Mesendoderm (in vitro differentiated cells): ENCODE data around the gene KRT1.

Experiments used
- DNase-seq: peaks from one replicate; pipeline ENCODE4 v3.0.0; 2013
- H2AK5ac ChIP-seq: 2 replicates; pipeline ENCODE4 v1.6.1; 2013; ENCODE audit warnings: low read length, inconsistent platforms
- H2BK120ac ChIP-seq: 2 replicates; pipeline ENCODE4 v1.6.1; 2013; ENCODE audit warnings: low read depth, mild to moderate bottlenecking, low read length, moderate library complexity, mixed read lengths
- H2BK15ac ChIP-seq: replicated peaks from 2 replicates; pipeline ENCODE4 v1.6.1; 2013; ENCODE audit warnings: low read depth, mild to moderate bottlenecking, moderate library complexity
- H2BK5ac ChIP-seq: 2 replicates; pipeline ENCODE4 v1.6.1; 2013; ENCODE audit warnings: low read length, inconsistent platforms
- H3K18ac ChIP-seq: 2 replicates; pipeline ENCODE4 v1.6.1; 2013; ENCODE audit warnings: mild to moderate bottlenecking, low read length, mixed read lengths
- H3K23ac ChIP-seq: one replicate; pipeline ENCODE4 v1.6.1; 2013; ENCODE audit warnings: low read length
- H3K27ac ChIP-seq: 2 replicates; pipeline ENCODE4 v1.5.1; 2013; ENCODE audit warnings: low read depth, mild to moderate bottlenecking, inconsistent platforms, low read length, moderate library complexity
- H3K27me3 ChIP-seq: 2 replicates; pipeline ENCODE4 v1.6.1; 2013; ENCODE audit warnings: low read length, control low read depth, mild to moderate bottlenecking, inconsistent platforms; ENCODE audit not compliant: insufficient read depth, poor library complexity
- H3K36me3 ChIP-seq: 2 replicates; pipeline ENCODE4 v1.6.1; 2013; ENCODE audit warnings: low read length, inconsistent platforms; ENCODE audit not compliant: control insufficient read depth, insufficient read depth
- H3K4ac ChIP-seq: one replicate; pipeline ENCODE4 v1.6.1; 2013; ENCODE audit warnings: low read depth, mild to moderate bottlenecking, low read length, moderate library complexity
- H3K4me1 ChIP-seq: 2 replicates; pipeline ENCODE4 v1.6.1; 2013; ENCODE audit warnings: low read depth, low read length, inconsistent platforms; ENCODE audit not compliant: control insufficient read depth
- H3K4me2 ChIP-seq: 2 replicates; pipeline ENCODE4 v1.6.1; 2013; ENCODE audit warnings: low read length
- H3K4me3 ChIP-seq: 2 replicates; pipeline ENCODE4 v1.5.1; 2013; ENCODE audit warnings: mild to moderate bottlenecking, low read length
- H3K56ac ChIP-seq: one replicate; pipeline ENCODE4 v1.6.1; 2013; ENCODE audit warnings: low read length
- H3K79me1 ChIP-seq: 2 replicates; pipeline ENCODE4 v1.6.1; 2013; ENCODE audit warnings: low read length, inconsistent platforms
- H3K79me2 ChIP-seq: 2 replicates; pipeline ENCODE4 v1.6.1; 2013; ENCODE audit warnings: mild to moderate bottlenecking, low read length; ENCODE audit not compliant: control insufficient read depth, insufficient read depth
- H3K9ac ChIP-seq: 2 replicates; pipeline ENCODE4 v1.6.1; 2013; ENCODE audit warnings: low read length, inconsistent platforms
- H4K5ac ChIP-seq: one replicate; pipeline ENCODE4 v1.6.1; 2013; ENCODE audit warnings: low read length
- H4K8ac ChIP-seq: one replicate; pipeline ENCODE4 v1.6.1; 2013; ENCODE audit warnings: low read depth, mild to moderate bottlenecking, control low read depth, low read length, moderate library complexity
- WGBS: extraction: QIAGEN DNeasy Blood & Tissue Kit; methylation state at CpG from one replicate; pipeline ENCODE4 v1.1.7; 2013; ENCODE audit warnings: low lambda C conversion rate, missing lambda C conversion rate; ENCODE audit not compliant: insufficient coverage; ENCODE audit errors: extremely low coverage; 5-methylcytosine and 5-hydroxymethylcytosine counted together

Gene KRT1

DNA sequence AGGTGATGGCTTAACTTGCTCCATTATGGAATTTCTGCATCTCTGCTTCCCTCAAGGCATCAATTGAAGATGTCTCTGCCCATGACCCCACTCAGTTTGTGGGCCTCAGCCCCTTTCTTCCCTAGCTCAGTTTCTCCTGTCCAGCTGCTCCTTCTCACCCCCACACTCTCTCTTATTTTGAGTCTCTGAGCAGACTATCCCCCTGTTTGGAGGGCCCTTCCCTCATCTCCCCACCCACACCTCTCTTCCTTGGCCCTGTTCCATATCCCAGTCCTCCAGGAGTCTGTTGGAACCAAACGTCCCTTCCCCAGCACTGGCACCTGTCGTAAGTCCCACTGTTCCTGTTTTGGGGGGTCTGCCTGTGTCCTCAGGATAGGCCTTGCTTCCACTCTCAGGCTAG, 8.3 kb upstream of the KRT1 start:
- no peak overlapping the region for H3K9ac ChIP-seq
- no peak overlapping the region for H3K56ac ChIP-seq
- H4K5ac ChIP-seq, result no peak overlapping the region
- no peaks in the 10 kb centered on the region for H3K27me3 ChIP-seq
- H3K4me3 ChIP-seq, result no peak overlapping the region
- H2BK15ac ChIP-seq, result no peak overlapping the region
- H3K4me1 ChIP-seq, result no peaks in the 10 kb centered on the region
- no peak overlapping the region for H3K4me2 ChIP-seq
- no CpG with 5 or more reads among the region's 2 CpGs for WGBS
- no peaks in the 10 kb centered on the region for H3K36me3 ChIP-seq
- no peak overlapping the region for H2AK5ac ChIP-seq
- no peak overlapping the region for H4K8ac ChIP-seq
- no peak overlapping the region for H3K18ac ChIP-seq
- no peaks in the 10 kb centered on the region for H3K79me2 ChIP-seq
- no peak for DNase-seq
- no peak overlapping the region for H3K4ac ChIP-seq
- H3K23ac ChIP-seq, result no peak overlapping the region
- no peak overlapping the region for H2BK5ac ChIP-seq
- H3K79me1 ChIP-seq, result no peaks in the 10 kb centered on the region
- H2BK120ac ChIP-seq, result no peak overlapping the region
- H3K27ac ChIP-seq, result no peak overlapping the region

- Histone ChIP-seq H3K27ac (no peak overlapping the region), H3K79me2 (no peaks in the 10 kb centered on the region), H4K5ac (no peak overlapping the region), H3K56ac (no peak overlapping the region), H3K4me3 (no peak overlapping the region), H3K79me1 (no peaks in the 10 kb centered on the region), H3K23ac (no peak overlapping the region), H4K8ac (no peak overlapping the region), H3K9ac (no peak overlapping the region), H3K27me3 (no peaks in the 10 kb centered on the region), H3K18ac (no peak overlapping the region), H3K4ac (no peak overlapping the region), H2AK5ac (no peak overlapping the region), H2BK120ac (no peak overlapping the region), H3K4me2 (no peak overlapping the region), H2BK15ac (no peak overlapping the region), H2BK5ac (no peak overlapping the region), H3K4me1 (no peaks in the 10 kb centered on the region), H3K36me3 (no peaks in the 10 kb centered on the region)
- WGBS, result no CpG with 5 or more reads among the region's 8 CpGs
- DNase-seq, result no peak
Observed at GRCh38 chr12:52687497-52688385, 7.5 kb upstream of the KRT1 start.

DNA sequence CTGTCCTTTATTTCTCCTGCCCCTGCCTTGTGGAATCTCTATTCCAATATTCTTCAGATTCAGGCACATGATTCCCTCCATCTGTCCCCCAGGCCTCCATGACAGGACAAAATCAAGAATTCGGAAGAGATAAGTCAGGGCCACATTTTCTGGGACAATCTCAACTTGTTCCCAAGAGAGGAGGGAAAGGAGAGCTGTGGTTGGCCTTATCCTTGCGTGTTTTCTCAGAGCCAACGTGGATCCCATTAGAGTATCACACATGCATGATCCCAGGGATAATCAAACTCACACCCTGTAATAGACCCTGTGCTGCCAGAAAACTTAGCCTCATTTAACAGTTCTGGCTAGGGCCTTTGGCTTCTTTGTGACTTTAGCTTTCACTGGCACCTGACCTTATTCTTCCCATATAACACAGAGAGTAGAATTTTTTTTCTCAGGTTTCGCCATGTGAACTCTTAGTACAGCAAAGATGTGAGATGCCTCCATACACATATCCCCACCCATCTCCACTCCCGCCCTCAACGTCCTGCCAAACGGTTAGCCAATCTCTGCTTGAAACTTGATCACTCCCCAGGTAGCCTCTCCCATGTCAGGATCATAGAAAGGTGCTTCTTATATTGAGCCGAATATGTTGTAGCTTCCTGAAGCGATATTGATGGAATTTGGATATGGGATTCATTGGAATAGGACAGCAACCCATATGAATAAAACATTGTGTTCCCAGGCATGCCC, 6.7 kb upstream of the KRT1 start:
- H4K5ac ChIP-seq, result no peak overlapping the region
- no peaks in the 10 kb centered on the region for H3K79me2 ChIP-seq
- no peak overlapping the region for H3K18ac ChIP-seq
- H3K36me3 ChIP-seq, result no peaks in the 10 kb centered on the region
- H3K4me2 ChIP-seq, result no peak overlapping the region
- H3K4me3 ChIP-seq, result no peak overlapping the region
- no peak overlapping the region for H4K8ac ChIP-seq
- no peaks in the 10 kb centered on the region for H3K27me3 ChIP-seq
- no peak overlapping the region for H2BK5ac ChIP-seq
- H3K23ac ChIP-seq, result no peak overlapping the region
- H3K27ac ChIP-seq, result no peak overlapping the region
- H3K56ac ChIP-seq, result no peak overlapping the region
- H2BK120ac ChIP-seq, result no peak overlapping the region
- H3K4ac ChIP-seq, result no peak overlapping the region
- H3K9ac ChIP-seq, result no peak overlapping the region
- H2BK15ac ChIP-seq, result no peak overlapping the region
- WGBS, result no CpG with 5 or more reads among the region's 9 CpGs
- no peaks in the 10 kb centered on the region for H3K4me1 ChIP-seq
- H3K79me1 ChIP-seq, result no peaks in the 10 kb centered on the region
- DNase-seq, result no peak
- no peak overlapping the region for H2AK5ac ChIP-seq

DNA sequence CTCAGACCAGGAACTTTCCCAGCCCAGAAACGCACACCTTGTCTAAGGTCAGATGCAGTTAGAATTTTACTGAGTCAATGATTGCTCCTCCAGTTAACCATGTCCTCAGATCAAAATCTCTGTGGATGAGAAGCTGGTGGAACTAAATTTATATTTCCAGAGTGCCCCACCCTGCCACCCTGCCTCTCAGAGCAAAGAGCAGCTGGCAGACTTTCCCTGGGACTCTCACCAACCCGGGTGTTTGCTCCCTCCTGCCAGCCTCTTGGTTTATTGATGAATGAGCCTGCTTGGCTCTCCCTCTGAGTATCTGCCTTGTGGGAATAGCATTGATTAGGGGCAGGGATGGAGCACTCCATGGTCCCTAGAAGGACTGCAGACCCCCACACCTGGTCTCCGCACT, 5.9 kb upstream of the KRT1 start:
- Histone ChIP-seq H3K9ac (no peak overlapping the region), H3K18ac (no peak overlapping the region), H3K4me1 (no peaks in the 10 kb centered on the region), H4K5ac (no peak overlapping the region), H2BK5ac (no peak overlapping the region), H3K23ac (no peak overlapping the region), H3K56ac (no peak overlapping the region), H3K4ac (no peak overlapping the region), H3K4me2 (no peak overlapping the region), H3K27me3 (no peaks in the 10 kb centered on the region), H4K8ac (no peak overlapping the region), H3K79me2 (no peaks in the 10 kb centered on the region), H2BK15ac (no peak overlapping the region), H2AK5ac (no peak overlapping the region), H3K27ac (no peak overlapping the region), H3K36me3 (no peaks in the 10 kb centered on the region), H2BK120ac (no peak overlapping the region), H3K4me3 (no peak overlapping the region), H3K79me1 (no peaks in the 10 kb centered on the region)
- DNase-seq, result no peak
- WGBS, result no CpG with 5 or more reads among the region's 3 CpGs

DNA sequence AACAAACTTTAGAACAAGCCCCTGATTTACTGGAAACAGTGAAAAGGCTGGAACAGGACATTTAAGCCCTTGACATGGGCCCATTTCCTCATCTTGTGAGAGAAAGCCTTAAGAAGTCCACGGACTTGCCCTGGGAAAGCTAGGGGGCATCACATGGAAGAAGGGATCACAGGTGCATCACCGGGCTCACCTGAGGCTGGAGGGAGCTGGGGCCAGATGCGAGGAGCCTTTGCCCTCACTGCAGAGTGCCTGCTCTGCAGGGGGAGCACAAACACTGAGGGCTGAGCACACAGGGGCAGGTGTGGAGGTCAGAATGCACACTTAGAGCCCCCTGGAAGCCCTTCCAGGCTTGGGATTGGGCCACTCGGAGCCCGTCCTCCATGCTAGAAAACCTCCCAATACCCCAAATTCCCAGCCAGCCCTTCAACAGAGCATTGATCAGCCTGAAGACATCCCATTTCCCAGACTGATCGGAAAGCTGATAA, 5.2 kb upstream of the KRT1 start:
- H2BK15ac ChIP-seq, result no peak overlapping the region
- H3K56ac ChIP-seq, result no peak overlapping the region
- no peak overlapping the region for H2AK5ac ChIP-seq
- H3K23ac ChIP-seq, result no peak overlapping the region
- no peak overlapping the region for H2BK5ac ChIP-seq
- no peak overlapping the region for H3K9ac ChIP-seq
- no peak overlapping the region for H3K27ac ChIP-seq
- no peaks in the 10 kb centered on the region for H3K79me2 ChIP-seq
- no peak overlapping the region for H4K8ac ChIP-seq
- H3K4ac ChIP-seq, result no peak overlapping the region
- no peak overlapping the region for H3K4me2 ChIP-seq
- no peaks in the 10 kb centered on the region for H3K36me3 ChIP-seq
- no peak overlapping the region for H2BK120ac ChIP-seq
- H3K18ac ChIP-seq, result no peak overlapping the region
- no peak for DNase-seq
- H3K27me3 ChIP-seq, result no peaks in the 10 kb centered on the region
- H3K4me1 ChIP-seq, result no peaks in the 10 kb centered on the region
- H4K5ac ChIP-seq, result no peak overlapping the region
- H3K4me3 ChIP-seq, result no peak overlapping the region
- H3K79me1 ChIP-seq, result no peaks in the 10 kb centered on the region
- WGBS, result no CpG with 5 or more reads among the region's 6 CpGs
